ENCODE data around the gene GLIS1. TPM values are rescaled to one million over a fixed set of nuclear protein-coding genes. Genes with fewer than 3 reads are reported as not detected.

GLIS1 gene
- polyA plus RNA-seq, 1 donor from 2014 or later: not detected

DNA sequence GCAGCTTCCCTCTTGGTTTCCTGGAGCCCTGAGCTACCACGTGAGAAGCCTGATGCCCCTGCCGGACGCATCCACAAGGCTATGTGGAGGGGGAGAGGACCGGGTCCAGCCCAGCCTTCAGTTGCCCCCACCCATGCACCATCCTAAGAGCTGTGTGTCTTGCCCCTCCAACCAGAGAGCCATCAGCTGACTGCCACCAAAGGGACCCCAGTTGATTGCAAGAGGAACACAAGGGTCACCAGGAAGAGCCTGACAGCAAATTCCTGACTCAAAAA is 81.5 kb downstream of the GLIS1 start:
- H3K27ac ChIP-seq (ENCODE audit: low read length): no peak overlapping the region
- no peak for TF ChIP-seq EZH2 (IDR thresholded peaks at IDR 0.05; ENCODE audit: borderline replicate concordance, insufficient read depth, low read length, poor library complexity, severe bottlenecking)
- H3K79me2 ChIP-seq (replicated peaks; ENCODE audit: insufficient read depth, low read length): no peaks in the 10 kb centered on the region
- no peak overlapping the region for H2AFZ ChIP-seq (ENCODE audit: low read depth, low read length)
- no peak overlapping the region for H3K4me2 ChIP-seq (ENCODE audit: low read length)
- no peaks in the 10 kb centered on the region for H3K9me2 ChIP-seq (ENCODE audit: insufficient read depth, low read length)
- no peaks in the 10 kb centered on the region for H3K9me3 ChIP-seq (ENCODE audit: low read length)
- H4K20me1 ChIP-seq (ENCODE audit: insufficient read depth): no peaks in the 10 kb centered on the region
- no peaks in the 10 kb centered on the region for H3K36me3 ChIP-seq (ENCODE audit: insufficient read depth, low read length)
- H3F3A ChIP-seq (ENCODE audit: insufficient read depth, low read length, poor library complexity, severe bottlenecking): no peaks in the 10 kb centered on the region
- no peak overlapping the region for H3K4me3 ChIP-seq (ENCODE audit: low read length)
- H3K27me3 ChIP-seq (ENCODE audit: insufficient read depth, low read depth, low read length): no peaks in the 10 kb centered on the region
- no peak overlapping the region for H3K9ac ChIP-seq (ENCODE audit: low read length)

DNA sequence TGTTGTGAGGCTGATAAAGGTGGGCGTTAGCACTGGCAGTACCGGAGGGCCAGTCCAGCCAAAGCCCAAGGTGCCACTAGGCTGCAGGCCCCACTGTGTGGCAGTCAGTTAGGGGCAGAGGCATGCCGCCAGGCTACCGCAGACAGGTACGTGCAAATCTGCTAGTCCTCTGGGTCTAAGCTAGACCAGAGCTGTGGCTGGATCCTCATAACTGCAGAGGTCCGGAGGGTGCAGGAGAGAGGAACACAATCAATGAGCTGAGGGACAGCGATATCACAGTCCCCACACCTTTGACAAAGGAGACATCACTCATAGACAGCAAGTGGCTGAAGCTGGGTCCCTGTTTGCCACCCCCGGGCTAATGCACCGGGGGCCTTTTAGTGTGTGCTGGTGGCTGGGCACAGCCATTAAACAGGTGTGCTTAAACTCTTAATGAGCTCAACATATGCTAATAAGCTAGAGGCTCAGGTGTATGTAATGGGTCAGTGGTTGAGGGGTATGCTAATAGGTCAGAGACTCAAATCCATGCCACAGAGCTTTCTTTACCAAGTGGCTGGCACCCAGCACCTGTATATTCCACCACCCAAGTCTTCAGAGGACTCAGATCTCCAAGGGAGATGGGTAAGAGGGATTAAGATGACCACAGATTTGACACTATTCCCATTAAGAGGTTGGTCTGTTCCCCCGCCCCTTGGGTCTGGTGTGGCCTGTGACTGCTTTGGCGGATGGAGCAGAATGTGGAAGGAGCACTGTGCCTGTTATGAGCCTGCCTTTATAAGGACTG is 82.0 kb downstream of the GLIS1 start:
- Histone ChIP-seq H3K9me2 (ENCODE audit: insufficient read depth, low read length) (no peaks in the 10 kb centered on the region), H2AFZ (ENCODE audit: low read depth, low read length) (no peak overlapping the region), H3K9me3 (ENCODE audit: low read length) (no peaks in the 10 kb centered on the region), H4K20me1 (ENCODE audit: insufficient read depth) (no peaks in the 10 kb centered on the region), H3K4me3 (ENCODE audit: low read length) (no peak overlapping the region), H3F3A (ENCODE audit: insufficient read depth, low read length, poor library complexity, severe bottlenecking) (no peaks in the 10 kb centered on the region), H3K36me3 (ENCODE audit: insufficient read depth, low read length) (no peaks in the 10 kb centered on the region), H3K27me3 (ENCODE audit: insufficient read depth, low read depth, low read length) (no peaks in the 10 kb centered on the region), H3K27ac (ENCODE audit: low read length) (no peak overlapping the region), H3K9ac (ENCODE audit: low read length) (no peak overlapping the region), H3K79me2 (replicated peaks; ENCODE audit: insufficient read depth, low read length) (no peaks in the 10 kb centered on the region), H3K4me2 (ENCODE audit: low read length) (no peak overlapping the region)
- TF ChIP-seq SMC3 (conservative IDR thresholded peaks at IDR 0.05; ENCODE audit: poor library complexity) (no peak), RAD21 (conservative IDR thresholded peaks at IDR 0.05) (no peak), TAF1 (IDR thresholded peaks at IDR 0.05; ENCODE audit: low read depth) (no peak), POLR2AphosphoS5 (IDR thresholded peaks at IDR 0.05) (no peak), EZH2 (IDR thresholded peaks at IDR 0.05; ENCODE audit: borderline replicate concordance, insufficient read depth, low read length, poor library complexity, severe bottlenecking) (no peak), EP300 (conservative IDR thresholded peaks at IDR 0.05; ENCODE audit: poor library complexity, severe bottlenecking) (no peak), MXI1 (conservative IDR thresholded peaks at IDR 0.05; ENCODE audit: poor library complexity, severe bottlenecking) (no peak)
- TF ChIP-seq, protein P1, sequence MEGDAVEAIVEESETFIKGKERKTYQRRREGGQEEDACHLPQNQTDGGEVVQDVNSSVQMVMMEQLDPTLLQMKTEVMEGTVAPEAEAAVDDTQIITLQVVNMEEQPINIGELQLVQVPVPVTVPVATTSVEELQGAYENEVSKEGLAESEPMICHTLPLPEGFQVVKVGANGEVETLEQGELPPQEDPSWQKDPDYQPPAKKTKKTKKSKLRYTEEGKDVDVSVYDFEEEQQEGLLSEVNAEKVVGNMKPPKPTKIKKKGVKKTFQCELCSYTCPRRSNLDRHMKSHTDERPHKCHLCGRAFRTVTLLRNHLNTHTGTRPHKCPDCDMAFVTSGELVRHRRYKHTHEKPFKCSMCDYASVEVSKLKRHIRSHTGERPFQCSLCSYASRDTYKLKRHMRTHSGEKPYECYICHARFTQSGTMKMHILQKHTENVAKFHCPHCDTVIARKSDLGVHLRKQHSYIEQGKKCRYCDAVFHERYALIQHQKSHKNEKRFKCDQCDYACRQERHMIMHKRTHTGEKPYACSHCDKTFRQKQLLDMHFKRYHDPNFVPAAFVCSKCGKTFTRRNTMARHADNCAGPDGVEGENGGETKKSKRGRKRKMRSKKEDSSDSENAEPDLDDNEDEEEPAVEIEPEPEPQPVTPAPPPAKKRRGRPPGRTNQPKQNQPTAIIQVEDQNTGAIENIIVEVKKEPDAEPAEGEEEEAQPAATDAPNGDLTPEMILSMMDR (IDR thresholded peaks at IDR 0.05; ENCODE audit: poor library complexity, severe bottlenecking): no peak
- TF ChIP-seq, protein P2, sequence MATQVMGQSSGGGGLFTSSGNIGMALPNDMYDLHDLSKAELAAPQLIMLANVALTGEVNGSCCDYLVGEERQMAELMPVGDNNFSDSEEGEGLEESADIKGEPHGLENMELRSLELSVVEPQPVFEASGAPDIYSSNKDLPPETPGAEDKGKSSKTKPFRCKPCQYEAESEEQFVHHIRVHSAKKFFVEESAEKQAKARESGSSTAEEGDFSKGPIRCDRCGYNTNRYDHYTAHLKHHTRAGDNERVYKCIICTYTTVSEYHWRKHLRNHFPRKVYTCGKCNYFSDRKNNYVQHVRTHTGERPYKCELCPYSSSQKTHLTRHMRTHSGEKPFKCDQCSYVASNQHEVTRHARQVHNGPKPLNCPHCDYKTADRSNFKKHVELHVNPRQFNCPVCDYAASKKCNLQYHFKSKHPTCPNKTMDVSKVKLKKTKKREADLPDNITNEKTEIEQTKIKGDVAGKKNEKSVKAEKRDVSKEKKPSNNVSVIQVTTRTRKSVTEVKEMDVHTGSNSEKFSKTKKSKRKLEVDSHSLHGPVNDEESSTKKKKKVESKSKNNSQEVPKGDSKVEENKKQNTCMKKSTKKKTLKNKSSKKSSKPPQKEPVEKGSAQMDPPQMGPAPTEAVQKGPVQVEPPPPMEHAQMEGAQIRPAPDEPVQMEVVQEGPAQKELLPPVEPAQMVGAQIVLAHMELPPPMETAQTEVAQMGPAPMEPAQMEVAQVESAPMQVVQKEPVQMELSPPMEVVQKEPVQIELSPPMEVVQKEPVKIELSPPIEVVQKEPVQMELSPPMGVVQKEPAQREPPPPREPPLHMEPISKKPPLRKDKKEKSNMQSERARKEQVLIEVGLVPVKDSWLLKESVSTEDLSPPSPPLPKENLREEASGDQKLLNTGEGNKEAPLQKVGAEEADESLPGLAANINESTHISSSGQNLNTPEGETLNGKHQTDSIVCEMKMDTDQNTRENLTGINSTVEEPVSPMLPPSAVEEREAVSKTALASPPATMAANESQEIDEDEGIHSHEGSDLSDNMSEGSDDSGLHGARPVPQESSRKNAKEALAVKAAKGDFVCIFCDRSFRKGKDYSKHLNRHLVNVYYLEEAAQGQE (IDR thresholded peaks at IDR 0.05; ENCODE audit: borderline replicate concordance): no peak

Measured in neural cell (in vitro differentiated cells).